HepG2 (cell line): Measurements from ENCODE around the gene PTPRU.

Experiments used
- CEBPB ChIP-seq: IDR thresholded peaks from 2 replicates; pipeline ENCODE4 v1.6.1; 2011; ENCODE audit warnings: low read depth, low read length, improper control_type of control experiment, borderline replicate concordance
- EP300 ChIP-seq, 3 experiments: sonication (generic) in 1 of 3; formaldehyde crosslinking in 1 of 3; IDR thresholded peaks; 2 replicates each; pipeline versions ENCODE4 v1.5.1 to v1.6.1; 2011 to 2020; ENCODE audit warnings: low read depth in 2 of 3, low read length in 2 of 3, borderline replicate concordance in 1 of 3, improper control_type of control experiment in 1 of 3, mild to moderate bottlenecking in 1 of 3, missing genetic modification reagents in 1 of 3, moderate library complexity in 1 of 3
- KLF16 ChIP-seq, 2 experiments: sonication (generic) in 1 of 2; formaldehyde crosslinking in 1 of 2; IDR thresholded peaks; 2 replicates each; pipeline versions ENCODE4 v1.6.1 to v1.8.0; 2016 to 2023; ENCODE audit warnings: missing genetic modification reagents in 2 of 2, missing compliant biosample characterization in 1 of 2
- ZNF543 ChIP-seq: sonication (generic); formaldehyde crosslinking; IDR thresholded peaks from 2 replicates; pipeline ENCODE4 v1.4.0; 2020; ENCODE audit warnings: mild to moderate bottlenecking, missing genetic modification reagents

GRCh38 chr1:29332204-29332603, 95.9 kb downstream of the PTPRU start:
- TF ChIP-seq ZNF543 (CRISPR knock-in tag) (no peak), EP300 (IDR thresholded peaks at IDR 0.05; ENCODE audit: low read depth in 2 of 2, low read length in 2 of 2) (no peak), EP300 (CRISPR knock-in tag; IDR thresholded peaks at IDR 0.05; ENCODE audit: borderline replicate concordance) (no peak), CEBPB (no peak), KLF16 (CRISPR knock-in tag; IDR thresholded peaks at IDR 0.05) (no peak)
